IMR-90 (cell line): ENCODE results near the gene LATS2.

Experiments
- CHD1 ChIP-seq: IDR thresholded peaks from 2 replicates; pipeline ENCODE4 v1.6.1; 2012; ENCODE audit warnings: low read depth, low read length, improper control_type of control experiment
- FOS ChIP-seq: fragments of 150-350 bp; IDR thresholded peaks from 2 replicates; pipeline ENCODE4 v1.6.1; 2016; ENCODE audit warnings: low read depth, low read length

DNA sequence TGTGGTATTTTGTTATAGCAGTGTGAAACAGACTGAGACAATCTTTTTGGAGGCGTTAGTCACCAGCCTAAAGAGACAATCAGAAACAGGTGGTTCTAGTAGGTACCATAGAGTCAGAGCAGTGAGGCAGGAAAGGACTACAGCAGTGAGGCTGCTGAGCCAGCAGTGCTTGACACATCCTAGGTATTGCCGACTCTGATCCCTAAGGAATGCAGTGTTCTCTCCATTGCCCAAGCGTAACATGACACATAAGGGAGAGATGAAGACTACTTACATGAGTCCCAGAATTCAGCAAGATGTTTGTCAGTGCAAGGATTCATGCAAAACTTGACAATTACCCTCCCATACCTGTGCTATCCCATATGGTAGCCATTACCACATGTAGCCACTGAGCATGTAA lies 96.5 kb downstream of the LATS2 start:
- no peak for TF ChIP-seq FOS
- no peak for TF ChIP-seq CHD1
